Middle frontal gyrus (tissue), 1 donor: ENCODE results near the gene CRAMP1.

Experiments used
- DNase-seq: peaks from one replicate; pipeline ENCODE4 v3.0.0-alpha.2; 2015; ENCODE audit warnings: low spot score; ENCODE audit errors: extremely low spot score

Gene CRAMP1

DNA sequence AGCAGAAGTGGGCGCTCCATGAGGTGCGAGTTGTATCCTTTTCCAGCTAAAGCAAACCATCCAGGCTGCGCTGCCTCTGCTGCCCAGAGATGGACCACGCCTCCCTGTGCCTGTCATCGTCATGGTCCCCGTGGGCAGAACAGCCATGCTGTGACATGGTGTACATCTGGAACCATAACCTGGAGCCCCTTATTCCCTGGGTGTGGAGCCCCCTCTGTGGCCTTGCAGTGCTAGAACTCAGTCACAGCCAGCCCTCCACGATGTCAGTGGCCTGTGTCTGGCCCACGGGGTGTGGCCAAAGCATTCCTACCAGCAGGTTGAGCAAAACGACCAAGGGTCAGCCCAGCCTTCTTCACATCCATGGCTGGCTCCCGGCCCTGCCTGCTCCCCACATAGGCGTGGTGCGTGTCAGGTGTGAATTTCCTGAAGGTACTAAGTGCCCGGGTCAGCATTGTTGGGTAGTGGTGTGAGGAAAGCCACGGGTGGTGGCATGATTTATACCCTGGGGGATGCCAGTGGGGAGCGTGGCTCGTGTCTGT, 43.2 kb downstream of the CRAMP1 start:
- no peak for DNase-seq

DNA sequence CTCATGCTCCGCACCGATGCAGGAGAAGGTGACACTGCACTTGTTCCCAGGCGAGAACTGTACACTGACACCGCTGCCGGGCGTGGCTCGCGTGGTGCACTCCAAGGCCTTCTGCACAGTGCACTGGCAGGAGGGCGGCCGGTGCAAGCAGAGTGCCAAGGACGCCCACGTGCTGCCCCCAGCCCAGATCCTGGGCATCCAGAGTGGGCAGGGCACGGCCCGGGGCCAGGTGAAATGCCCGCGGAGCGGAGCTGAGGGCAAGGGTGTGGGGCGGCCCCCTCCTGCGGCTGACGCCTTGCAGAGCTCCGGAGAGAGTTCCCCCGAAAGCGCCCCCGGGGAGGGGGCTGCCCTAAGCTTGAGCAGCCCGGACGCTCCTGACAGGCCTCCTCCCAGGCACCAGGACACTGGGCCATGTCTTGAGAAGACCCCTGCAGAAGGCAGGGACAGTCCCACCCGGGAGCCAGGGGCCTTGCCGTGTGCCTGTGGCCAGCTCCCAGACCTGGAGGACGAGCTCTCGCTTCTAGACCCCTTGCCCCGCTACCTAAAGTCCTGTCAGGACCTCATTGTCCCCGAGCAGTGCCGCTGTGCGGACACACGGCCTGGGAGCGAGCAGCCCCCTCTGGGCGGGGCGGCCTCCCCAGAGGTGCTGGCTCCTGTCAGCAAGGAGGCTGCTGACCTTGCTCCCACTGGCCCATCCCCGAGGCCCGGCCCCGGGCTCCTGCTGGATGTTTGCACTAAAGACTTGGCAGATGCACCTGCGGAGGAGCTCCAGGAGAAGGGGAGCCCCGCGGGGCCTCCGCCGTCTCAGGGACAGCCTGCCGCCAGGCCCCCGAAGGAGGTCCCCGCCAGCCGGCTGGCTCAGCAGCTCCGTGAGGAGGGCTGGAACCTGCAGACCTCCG, 44.0 kb downstream of the CRAMP1 start:
- no peak for DNase-seq

DNA sequence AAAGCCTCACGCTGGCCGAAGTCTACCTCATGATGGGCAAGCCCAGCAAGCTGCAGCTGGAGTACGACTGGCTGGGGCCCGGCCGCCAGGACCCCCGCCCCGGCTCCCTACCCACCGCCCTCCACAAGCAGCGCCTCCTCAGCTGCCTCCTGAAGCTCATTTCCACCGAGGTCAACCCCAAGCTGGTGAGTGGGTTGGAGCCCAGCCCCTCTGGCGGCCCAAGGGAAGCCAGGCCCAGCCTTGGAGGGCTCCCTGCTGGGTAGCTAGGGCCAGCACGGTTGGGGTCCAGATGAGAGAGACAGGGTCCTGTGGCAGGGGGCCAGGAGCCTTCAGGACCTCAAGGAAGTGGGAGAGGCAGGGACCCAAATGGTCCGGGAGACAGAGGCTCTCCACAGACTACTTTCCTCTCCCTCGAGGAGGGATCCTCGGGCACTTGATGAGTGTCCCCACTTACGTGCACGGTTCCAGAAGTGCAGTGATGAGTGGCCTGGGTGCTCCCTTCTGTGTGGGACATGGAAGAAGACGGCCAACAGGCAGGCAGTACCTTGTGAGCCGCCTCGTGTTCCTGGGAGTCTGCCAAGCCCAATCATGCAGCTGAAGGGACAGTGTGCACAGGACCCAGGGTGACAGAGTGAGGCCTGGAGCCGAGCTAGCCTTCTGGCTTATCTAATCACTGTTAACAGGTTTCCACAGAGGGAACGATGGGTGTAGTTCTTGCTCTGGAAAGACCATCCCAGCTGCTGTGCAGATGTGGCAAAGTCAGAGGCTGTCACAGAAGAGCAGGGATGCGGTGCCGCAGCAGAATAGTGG, 44.9 kb downstream of the CRAMP1 start:
- DNase-seq = no peak

DNA sequence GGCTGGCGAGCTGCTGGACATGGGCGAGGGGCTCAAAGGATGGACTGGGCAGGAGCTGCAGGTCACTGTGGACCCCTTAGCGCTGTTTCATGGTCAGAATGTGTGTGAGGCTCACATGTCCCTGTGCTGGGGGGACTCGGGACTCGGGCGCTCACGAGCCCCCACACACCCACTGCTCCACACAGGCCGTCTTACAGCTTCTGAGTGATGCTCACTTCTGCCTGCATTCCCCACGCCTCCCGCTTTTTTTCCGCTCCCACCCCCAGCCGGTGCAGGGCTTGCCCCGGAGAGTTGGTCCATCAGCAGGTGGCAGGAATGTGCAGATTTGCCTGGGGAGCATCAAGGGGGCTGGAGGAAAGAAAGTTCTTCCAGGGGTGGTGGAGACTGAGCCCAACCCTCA, 45.7 kb downstream of the CRAMP1 start:
- no peak for DNase-seq

DNA sequence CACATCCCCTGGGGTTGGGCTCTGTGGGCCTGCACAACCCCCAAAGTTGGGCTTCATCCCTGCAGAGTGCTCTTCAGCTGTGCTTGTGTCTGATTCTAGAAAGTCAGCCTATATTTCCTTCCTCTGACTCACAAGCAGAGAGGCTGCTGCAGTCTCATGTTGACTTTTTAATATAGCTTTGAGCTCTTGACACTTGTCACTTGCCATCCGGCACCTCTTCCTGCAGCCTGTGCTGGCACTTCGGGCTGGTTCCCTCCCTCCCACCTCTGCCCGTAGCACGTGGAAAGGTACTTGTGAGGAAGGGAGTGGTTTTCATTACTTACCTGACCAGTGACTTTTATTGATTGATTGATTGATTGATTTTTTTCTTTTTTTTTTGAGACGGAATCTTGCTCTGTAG, 46.9 kb downstream of the CRAMP1 start:
- DNase-seq = no peak

DNA sequence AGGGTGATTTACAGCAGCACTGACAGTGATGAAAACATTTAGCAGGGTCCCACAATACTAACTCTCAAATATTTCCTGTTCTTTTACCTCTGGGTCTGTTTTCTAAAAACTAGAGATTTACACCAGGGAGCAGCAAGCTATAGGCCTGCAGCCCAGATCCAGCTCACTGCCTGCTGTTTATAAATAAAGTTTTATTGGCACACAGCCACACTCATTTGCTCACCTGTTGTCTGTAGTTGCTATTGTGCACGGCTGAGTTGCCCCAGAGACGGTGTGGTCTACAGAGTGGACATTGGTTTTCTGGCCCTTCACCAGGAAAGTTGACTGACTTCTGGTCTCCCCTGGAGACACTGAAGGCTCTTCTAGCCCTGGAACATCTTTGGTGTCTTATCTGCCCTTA, 49.7 kb downstream of the CRAMP1 start:
- DNase-seq = no peak

DNA sequence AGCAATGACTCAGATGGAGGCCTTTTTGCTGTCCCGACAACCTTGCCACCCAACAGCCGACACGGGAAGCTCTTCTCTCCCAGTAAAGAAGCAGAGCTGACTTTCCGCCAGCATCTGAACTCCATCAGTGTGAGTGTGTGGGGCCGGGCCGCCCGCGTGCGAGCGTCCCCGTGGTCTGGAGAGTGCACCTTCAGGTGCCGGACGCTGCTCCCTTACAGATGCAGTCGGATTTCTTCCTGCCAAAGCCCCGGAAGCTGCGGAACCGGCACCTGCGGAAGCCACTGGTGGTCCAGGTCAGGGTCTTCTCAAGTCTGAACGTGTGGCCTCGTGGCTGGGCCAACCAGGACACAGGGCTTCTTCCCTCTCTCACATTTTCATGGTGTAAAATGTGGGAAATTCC, 50.4 kb downstream of the CRAMP1 start:
- no peak for DNase-seq

- DNase-seq = no peak
These were observed 53.7 kb downstream of the CRAMP1 start for GRCh38 chr16:1665829-1666228.

- no peak for DNase-seq
These were observed 54.2 kb downstream of the CRAMP1 start for GRCh38 chr16:1666316-1666715.

- DNase-seq = no peak
These were observed 55.1 kb downstream of the CRAMP1 start for GRCh38 chr16:1667271-1667670.

- DNase-seq = no peak
These were observed 55.8 kb downstream of the CRAMP1 start for GRCh38 chr16:1667916-1668315.

DNA sequence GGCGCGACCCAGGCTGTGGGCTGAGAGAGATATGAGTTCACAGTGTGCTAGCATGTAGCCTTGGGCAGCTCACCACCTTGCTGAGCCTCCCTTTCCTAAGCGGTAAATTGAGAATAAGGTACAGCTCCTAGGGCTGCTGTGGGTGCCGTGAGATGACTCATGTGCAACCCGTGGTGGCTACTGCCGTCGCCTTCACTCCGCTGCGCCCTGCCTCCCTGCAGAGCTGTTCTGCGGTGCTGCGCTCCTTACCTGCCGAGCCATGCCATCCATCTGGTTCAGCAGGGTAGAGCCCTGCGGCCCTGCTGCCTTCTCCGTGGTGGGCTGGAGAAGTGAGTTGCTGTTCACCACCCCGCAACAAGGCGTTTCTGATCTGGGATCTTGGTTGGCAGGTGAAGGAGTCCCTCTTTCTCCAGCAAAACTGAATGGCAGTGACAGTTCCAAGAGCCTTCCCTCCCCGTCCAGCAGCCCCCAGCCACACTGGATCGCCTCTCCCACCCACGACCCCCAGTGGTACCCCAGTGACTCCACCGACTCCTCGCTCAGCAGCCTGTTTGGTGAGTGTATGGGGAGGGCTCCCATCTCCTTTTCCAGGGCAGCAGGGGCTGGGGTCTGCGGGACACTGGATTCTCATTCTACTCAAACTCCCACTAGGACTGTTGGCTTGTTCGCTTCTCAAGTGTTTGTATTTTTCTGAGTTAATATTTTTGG, 56.6 kb downstream of the CRAMP1 start:
- DNase-seq = no peak

DNA sequence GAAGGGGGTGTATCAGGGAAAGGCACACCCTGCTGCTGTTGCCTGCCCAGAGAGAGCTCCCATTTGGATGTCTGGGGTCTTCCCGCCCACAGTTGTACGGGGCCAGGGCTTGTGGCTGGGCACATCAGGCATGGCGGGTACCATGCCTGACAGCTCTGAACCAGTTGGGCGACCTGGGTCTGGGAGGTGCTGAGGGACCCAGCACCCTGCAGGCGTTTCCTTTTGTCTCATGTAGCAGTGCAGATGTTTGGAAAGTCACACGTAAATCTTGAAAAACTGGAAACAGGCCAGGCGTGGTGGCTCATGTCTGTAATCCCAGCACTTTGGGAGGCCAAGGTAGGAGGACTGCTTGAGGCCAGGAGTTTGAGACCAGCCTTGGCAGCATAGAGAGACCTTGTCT, 57.5 kb downstream of the CRAMP1 start:
- DNase-seq = no peak

DNA sequence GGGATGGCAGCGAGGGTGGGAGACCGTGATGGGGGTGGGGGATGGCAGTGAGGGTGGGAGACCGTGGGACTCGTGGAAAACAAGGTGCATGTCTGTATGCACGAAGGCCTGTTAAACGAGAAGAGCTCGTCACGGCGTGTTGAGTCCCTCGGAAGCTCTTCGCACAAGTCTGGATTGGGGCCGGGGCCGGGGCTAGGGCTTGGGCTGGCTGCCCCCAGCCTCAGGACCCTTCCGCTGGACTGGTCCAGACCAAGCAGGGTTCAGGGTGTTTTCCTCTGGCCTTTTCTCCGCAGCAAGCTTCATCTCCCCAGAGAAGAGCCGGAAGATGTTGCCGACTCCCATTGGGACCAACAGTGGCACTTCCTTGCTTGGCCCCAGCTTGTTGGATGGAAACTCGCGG, 58.2 kb downstream of the CRAMP1 start:
- no peak for DNase-seq

DNA sequence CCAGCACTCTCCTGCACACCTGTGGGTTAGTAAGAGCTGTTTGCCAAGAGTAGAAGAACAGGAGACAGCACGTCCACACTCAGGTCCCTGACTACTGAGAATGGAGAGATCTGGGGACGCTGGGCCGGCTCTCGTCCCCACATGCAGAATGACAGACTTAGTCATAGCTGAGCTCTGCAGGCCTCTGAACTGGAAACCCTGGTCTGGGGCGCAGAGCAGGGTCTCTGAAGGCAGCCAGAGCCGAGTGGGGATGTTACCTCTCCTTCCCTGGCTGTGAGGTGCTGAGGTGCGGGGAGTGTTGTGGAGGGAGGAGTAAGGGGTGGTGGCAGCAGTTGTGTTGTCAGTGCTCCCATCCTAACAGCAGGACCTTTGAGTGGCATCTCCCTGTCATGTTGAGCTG, 58.7 kb downstream of the CRAMP1 start:
- DNase-seq = no peak

GRCh38 chr16:1673424-1674151, 61.4 kb downstream of the CRAMP1 start:
- no peak for DNase-seq

DNA sequence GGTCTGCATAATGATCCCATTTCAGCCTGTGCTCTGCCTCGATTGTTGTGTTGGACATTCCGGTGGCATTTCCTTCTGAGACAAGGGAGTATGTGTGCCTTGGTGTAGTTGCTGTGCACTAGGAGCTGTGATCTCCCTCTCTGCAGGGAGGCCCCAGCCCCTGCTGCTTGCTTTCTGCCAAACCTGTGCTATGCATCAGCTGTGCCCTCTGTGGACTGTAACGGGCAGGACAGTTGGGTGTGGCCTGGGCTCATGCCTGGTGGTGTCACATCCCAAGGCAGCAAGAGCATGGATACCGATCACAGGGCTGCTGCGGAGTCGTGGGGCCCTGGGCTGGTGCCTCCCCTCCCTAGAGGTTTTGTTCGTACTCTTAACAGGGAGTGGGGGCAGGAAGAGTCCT, 62.1 kb downstream of the CRAMP1 start:
- DNase-seq = no peak

DNA sequence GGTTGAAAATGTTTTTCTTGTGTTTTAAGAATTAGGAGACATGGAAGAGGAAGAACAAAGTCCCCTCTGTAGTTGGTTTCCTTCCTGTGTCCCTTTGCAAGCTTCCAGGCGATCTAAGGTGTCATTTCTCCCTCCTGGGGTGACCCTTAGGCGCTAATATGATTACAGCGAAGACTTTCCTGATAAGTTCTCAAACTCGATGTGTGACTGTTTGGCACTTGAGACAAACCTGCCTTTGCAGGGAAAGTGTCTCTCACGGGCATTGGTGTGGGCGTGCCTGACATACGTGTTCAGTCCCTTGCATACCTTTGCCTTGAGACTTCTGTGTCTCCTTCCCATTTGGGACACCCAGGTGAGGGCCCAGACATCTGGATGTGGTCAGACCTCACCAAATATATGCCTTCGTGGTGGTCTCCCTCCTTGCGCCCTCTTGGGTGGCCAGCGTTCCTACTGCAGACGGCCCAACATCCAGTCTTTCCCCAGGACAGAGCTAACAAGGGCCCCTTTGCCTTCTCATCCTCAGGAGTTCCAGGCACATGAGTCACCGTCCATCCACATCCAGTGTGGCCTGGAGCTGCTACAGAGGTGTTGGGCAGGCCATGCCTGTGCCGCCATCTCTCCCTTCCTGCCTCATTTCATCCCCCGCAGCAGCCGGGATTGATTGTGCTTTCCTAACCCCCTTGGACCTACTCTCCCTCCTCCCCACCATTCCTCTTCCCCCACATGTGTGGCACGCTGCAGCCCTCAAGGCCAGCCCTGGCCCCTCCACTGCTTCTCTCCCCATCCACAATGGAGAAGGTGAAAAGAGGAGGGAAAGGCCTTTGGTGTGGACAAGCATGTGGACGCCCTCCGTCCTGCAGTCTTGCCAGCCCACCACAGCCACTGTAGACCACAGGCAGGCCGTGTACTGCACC, 62.8 kb downstream of the CRAMP1 start:
- DNase-seq = no peak

- DNase-seq = no peak
These were observed 64.5 kb downstream of the CRAMP1 start for GRCh38 chr16:1676661-1677060.

DNA sequence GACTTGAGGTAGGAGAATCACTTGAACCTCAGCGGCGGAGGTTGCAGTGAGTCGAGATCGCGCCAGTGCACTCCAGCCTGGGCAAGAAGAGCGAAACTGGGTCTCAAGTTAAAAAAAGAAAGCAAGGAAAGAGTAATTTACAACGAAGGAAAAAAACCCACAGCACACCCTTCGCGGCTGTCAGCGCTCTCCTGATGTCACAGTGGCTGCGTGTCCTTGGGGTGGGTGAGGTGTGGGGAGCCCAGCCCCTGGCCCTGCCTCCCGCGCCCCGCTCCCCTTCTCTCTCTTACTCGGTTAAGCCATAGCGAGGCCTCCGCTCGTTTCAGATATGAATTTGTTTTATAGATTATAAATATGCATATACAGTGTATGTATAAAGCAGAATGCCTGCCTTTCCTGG, 65.2 kb downstream of the CRAMP1 start:
- DNase-seq = no peak
